HG02588 (cell line): ENCODE measurements around the gene TBC1D7.

ENCODE experiments used
- ATAC-seq: cut with Tn5 transposase; IDR thresholded peaks from one replicate; pipeline ENCODE4 v1.9.1; 2021; ENCODE audit warnings: mild to moderate bottlenecking, moderate library complexity; ENCODE audit not compliant: unreplicated experiment

The TBC1D7 gene

DNA sequence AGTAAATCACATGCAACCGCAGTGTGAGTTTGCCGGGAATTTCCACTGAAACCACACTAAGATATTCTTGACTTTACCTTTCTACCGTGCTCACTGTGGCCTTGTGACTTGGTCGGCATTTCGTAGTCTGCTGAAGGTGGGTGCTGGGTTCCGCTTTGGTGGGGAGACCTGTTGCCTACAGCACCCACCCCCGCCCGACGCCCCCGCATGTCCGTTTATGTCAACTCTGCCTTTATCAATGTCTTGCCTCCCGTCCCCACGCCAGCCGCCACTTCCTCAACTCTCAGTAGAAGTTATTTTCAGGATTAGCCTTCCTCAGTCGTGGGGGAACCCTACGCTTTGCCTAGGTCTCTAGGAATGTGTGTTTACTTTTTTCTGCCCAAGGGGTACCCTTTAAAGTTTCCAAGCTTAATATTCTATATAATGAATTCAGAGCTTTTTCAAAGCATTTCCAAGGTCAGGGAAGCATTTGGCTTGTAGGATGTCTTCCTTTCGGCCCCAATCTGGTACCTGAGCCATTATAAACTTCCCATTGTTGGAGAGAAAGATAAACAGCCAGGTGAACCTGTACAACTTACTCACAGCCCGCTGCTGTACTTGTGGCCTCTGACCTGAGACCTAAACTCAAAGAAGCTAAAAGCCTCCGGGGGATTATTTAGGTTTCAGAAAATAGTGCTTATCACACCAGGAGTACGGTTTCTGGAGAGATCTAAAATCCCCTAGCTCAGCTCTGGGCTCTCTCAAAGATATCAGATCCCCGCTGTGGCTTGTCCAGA is 54.2 kb downstream of the TBC1D7 start:
- peak; percentile 63 for ATAC-seq

DNA sequence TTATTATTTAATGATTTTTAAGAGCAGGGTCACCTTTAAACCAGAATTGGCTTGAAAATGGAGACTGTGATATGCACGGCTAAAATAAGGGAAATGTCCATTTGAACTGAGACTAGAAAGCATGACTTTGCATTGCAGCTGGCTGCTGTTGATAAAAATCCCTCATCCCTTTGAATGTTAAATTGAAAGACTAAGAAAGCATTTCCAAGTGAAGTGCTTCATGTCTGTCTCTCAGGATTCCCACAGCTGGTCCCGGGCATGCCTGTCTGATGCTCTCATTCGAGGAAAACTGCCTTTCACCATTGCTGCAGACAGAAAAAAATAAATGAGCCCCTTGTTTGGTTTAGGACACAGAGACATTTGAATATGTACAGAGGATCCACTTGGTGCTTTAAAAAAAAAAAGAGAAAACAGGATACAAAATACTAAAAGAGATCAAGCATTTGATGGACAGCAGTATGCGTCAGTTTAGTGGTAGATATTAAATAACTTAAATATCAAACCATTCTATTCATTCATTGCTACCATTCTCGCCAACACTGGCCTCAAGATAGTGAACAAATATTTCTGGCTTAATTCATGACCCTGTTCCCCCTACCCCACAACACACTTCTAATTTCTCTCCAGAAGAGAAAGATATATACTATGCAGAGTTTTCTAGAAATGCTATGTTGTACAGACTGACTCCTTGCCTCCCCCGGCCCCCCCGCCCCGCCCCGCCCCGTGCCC is 55.0 kb downstream of the TBC1D7 start:
- no peak for ATAC-seq

DNA sequence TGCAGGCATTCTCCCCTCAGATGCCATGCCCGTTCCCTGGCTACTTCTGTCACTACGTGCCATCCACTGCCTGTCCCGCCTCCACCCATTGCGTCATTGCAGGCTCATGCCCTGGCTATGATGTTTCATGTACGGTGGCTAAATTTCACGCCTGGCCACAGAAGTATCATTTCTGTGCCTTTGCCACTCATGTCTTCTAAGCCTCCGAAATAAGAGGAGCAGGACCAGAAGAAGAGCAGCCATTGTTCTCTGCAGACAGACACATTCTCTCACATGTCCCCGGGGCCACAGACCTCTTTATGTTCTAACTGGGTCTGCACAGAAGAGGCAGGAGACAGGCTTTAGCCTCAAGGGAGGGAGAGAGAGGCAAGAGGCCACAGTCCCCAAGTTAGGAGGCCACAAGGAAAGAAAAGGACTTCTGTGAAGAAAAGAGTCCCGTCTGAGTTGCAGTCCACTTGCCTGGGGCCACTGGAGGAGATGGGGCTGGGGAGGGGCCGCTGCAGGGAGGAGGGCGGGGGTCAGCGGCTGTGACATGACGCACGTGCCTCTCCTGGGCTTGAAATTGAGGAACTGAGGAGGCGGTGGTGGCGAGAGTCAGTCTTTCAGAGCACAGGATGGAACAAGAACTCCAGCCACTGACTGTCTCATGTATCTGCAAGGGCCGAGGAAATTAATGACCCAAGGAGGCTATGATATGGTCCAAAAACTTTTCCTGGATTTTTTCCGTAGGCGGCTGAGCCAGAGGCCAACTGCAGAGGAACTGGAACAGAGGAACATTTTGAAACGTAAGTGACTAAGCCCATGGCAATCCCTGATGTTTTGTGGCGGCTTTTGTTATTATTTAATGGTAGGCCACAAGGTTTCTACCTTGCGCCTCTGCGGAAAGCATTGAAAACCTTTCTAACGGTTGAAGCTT is 55.9 kb downstream of the TBC1D7 start:
- peak; percentile 42 for ATAC-seq

DNA sequence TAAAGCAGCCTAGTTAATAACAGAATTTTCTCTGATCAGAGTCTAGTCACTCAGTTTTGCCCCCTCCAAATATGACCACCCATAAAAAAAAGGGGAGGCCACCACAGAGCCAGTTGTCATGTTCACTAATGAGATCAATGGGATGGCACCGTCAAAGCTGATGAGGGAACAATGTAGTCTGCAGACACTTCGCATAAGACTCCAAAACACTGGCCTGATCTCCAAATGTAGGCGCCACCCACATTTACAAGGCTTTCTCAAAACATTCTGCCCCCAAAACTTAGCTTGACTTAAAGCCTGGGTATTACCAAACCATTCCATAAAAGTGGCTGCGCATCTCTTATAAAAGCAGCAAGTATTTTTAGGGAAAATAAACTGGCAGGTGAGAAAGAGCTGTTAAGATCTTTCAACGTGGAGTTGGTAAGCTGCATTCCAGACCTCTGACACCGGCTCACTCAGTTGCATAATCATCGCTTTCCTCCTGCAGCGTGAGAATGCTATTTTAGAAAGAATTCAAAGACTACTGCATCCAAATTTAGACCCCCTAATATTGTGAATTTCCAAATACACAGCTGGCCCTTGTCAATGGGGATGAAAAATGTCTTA is 59.3 kb downstream of the TBC1D7 start:
- no peak for ATAC-seq

DNA sequence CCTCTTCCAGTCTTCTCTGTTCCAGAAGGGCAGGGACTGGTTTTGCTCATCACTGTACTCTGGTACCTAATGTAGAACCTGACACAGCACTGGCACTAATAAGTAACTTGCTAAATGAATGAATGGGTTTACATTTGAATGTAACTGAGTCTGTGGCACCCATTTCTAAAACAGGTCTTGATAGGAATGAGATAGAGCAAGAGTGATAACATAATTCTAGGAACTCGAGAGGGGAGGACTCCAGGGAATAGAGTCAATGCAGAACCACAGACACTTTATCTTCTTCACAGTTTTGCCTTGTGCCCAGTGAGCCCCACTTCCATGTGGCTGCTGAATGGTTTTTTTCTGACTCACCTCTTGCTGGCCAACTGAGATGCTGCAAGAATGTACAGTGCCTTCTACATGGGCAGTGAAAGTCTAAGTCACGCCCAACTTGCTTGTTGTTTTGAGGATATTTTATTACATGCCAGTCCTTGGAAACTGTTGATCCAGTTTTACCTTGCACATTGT is 61.1 kb downstream of the TBC1D7 start:
- no peak for ATAC-seq

DNA sequence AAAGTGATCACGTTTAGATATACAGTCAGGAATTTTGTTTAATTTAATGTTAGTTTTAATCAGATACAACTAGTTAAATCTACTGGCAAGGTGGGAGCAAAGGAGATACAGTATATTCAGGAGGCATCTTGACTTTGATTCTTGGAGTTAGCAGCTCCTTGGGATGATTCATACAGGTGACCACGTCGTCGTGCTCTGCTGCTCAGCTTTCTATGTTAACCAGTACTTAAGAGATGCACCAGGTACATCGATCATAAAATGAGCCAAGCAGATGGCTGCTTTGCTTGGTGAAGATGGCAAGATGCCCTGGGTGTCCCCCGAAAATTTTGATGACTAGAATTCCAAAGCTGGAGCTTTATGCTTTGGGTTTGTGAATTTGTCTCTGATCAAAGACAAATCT is 64.7 kb downstream of the TBC1D7 start:
- no peak for ATAC-seq

DNA sequence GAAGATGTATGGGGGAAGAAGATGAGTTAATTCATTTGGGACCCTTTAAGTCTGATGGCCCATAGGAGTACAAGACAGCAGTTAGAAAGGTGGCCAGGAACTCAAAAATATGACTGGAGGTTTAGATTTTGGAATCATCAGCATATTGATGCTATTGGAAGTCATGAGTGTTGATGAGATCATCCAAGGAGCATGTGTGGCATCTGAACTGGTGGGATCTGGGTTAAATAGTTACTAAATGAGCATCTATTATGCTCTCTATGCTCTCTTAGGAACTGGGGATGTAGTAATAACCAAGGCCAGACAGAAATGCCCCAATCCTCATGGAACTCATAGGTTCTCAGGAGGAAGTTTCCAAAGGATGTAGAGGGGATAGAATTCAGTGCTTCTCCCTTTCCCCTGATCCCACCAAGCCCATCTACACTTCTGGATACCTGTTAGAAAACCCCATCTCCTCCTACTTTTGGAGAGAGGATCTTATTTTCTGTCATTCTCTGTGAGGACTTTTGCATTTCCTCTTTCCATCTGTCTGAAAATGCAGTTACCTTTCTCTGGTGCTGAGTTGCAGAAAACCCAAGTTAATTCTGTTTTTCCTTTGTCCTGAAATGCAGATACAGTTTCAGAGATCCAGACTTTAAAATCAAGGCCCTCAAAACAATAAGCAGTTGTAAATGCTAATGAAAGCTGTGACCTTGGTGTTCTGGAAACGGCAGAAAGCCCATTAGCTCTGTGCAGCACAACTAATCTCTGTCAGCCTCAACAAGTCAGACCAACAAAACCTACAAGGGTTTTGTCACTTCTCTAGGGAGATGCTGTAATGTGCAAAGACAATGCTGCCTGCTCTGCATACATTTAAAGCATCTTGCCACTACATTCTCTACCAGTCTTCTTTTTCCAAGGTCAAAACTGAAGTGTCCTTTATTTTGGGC is 65.8 kb downstream of the TBC1D7 start:
- ATAC-seq, result no peak

DNA sequence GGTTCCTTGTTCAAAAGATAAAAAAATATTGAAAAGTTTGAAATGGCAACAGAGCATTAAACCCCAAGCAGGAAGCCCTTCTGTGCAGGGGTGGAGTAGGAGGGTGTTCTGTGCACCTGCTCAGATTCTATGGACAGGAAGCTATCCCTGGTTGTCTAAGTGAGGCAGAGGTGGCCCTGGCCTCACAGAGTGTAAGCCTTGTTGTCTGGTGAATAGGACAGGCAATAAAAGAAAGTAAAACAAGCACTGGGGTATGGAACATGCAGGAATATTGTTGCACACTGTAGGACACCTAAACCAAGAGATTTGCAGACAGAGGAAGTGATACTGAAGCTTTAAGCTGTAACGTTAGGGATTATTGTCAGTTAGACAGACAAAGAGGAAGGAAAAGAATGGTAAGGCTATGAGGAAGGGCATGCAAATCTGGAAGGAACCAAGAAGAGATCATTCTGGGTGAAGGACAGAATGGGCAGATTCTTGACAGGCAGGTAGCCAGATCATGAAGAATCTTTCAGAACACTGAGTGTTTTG is 66.8 kb downstream of the TBC1D7 start:
- peak; percentile 48 for ATAC-seq

DNA sequence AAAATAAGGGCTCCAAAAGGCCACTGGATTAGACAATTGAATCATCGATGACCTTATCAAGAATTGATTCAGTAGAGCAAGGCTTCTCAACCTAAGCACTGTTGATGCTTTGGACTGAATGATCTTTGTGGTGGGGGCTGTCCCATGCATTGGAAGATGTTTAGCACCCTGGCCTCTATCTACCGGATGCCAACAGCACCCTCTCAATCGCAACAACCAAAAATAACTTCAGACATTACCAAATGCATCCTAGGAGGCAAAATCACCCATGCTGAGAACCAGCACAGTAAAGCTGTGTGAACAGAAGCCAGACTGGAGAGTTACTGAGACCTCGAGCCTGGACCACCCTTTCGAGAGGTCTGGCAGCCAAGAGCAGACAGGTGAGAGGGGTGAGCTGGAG is 67.5 kb downstream of the TBC1D7 start:
- no peak for ATAC-seq

DNA sequence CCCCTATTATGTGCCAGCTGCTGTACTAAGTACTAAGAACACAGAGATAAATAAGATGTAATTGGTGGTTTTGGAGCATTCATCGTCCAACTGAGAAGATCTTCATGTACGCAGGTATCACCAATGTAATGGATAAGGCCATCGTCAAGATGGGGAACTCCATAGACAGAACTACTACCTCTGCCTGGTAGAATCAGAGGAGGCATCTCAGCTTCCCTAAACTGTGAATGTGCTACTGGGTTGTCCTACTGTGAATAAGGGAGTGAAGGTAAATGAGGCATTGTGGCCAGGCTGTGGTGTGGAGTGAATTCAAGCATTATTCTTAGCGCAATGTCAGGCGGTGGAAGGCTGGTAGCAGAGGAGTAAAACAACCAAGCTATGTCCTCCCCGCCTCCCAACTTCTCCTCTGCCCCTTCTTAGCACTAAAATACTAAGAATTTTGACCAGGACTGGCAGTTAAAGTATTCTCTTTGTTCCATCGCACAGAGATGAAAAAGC is 68.2 kb downstream of the TBC1D7 start:
- ATAC-seq, result no peak

DNA sequence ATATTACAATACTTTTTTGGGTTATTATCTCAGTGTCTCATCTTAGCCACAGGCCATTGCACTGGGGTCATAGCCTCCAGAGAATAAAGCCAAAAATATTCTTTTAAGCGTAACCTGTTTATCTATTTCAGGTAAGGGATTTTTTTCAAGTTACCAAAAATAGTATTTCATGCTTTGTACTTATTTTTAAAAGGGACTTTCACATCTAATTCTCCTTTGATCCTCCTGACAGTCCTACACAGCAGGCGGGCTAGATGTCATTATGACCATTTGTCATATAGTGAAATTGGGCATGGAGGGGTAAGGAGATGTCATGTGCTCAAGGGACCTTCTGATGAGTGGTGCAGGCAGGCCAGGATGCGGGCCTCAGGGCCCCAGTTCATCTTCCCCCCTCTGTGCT is 68.9 kb downstream of the TBC1D7 start:
- ATAC-seq, result no peak

DNA sequence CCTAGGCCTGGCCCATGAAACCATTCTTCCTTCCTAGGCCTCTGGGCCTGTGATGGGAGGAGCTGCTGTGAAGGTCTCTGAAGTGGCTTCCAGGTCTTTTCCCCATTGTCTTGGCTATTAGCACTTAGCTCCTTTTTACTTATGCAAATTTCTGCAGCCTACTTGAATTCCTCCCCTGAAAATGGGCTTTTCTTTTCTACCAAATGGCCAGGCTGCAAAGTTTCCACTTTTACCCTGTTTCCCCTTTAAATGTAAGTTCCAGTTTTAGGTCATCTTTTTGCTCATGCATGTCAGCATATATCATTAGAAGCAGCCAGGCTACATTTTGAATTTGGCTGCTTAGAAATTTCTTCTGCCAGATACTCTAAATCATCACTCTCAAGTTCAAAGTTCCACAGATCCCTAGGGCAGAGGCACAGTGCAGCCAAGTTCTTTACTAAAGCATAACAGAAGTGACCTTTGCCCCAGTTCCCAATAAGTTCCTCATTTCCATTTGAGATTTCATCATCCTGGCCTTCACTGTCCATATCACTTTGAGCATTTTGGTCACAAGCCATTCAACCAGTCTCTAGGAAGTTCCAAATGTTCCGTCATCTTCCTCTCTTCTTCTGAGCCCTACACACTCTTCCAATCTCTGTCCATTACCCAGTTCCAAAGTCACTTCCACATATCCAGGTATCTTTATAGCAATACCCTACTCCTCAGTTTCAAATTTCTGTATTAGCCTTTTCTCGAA is 71.9 kb downstream of the TBC1D7 start:
- no peak for ATAC-seq
